Neuronal stem cell (in vitro differentiated cells): ENCODE results near the gene C9orf57.

Source experiments
- DNase-seq: peaks from one replicate; pipeline ENCODE4 v3.0.0-alpha.2; 2013; ENCODE audit warnings: low spot score
- H2AFZ ChIP-seq: one replicate; pipeline ENCODE4 v1.6.1; 2013; ENCODE audit warnings: mild to moderate bottlenecking, low read length, inconsistent platforms
- H2AK5ac ChIP-seq: 2 replicates; pipeline ENCODE4 v1.6.1; 2013; ENCODE audit warnings: low read depth, mild to moderate bottlenecking, inconsistent platforms, low read length, moderate library complexity, mixed read lengths
- H2BK120ac ChIP-seq: 2 replicates; pipeline ENCODE4 v1.6.1; 2013; ENCODE audit warnings: low read depth, mild to moderate bottlenecking, inconsistent platforms, low read length, moderate library complexity, mixed read lengths
- H2BK12ac ChIP-seq: one replicate; pipeline ENCODE4 v1.6.1; 2013; ENCODE audit warnings: low read length, inconsistent platforms
- H2BK15ac ChIP-seq: 2 replicates; pipeline ENCODE4 v1.6.1; 2013; ENCODE audit warnings: mild to moderate bottlenecking, low read length, inconsistent platforms, mixed read lengths
- H2BK5ac ChIP-seq: one replicate; pipeline ENCODE4 v1.6.1; 2013; ENCODE audit warnings: inconsistent platforms, mild to moderate bottlenecking, low read length, moderate library complexity
- H3K14ac ChIP-seq: one replicate; pipeline ENCODE4 v1.6.1; 2013; ENCODE audit warnings: low read length, inconsistent platforms
- H3K18ac ChIP-seq: 2 replicates; pipeline ENCODE4 v1.6.1; 2013; ENCODE audit warnings: low read length, inconsistent platforms
- H3K23ac ChIP-seq: 2 replicates; pipeline ENCODE4 v1.6.1; 2013; ENCODE audit warnings: low read depth, mild to moderate bottlenecking, mixed read lengths, low read length, inconsistent platforms; ENCODE audit not compliant: poor library complexity
- H3K27ac ChIP-seq: replicated peaks from 3 replicates; pipeline ENCODE4 v1.5.1; 2013; ENCODE audit warnings: low read length, inconsistent platforms
- H3K27me3 ChIP-seq, 3 experiments: 2 replicates each; pipeline ENCODE4 v1.6.1; 2013; ENCODE audit warnings: low read length in 3 of 3, mild to moderate bottlenecking in 2 of 3, inconsistent platforms in 1 of 3, low read depth in 1 of 3, mixed read lengths in 1 of 3, moderate library complexity in 1 of 3; ENCODE audit not compliant: control insufficient read depth in 3 of 3, insufficient read depth in 3 of 3
- H3K36me3 ChIP-seq, 2 donors: replicated peaks in 1 of 2; 2 replicates each; pipeline ENCODE4 v1.6.1; 2013; ENCODE audit warnings: low read length in 2 of 2; ENCODE audit not compliant: control insufficient read depth in 2 of 2, insufficient read depth in 2 of 2
- H3K4ac ChIP-seq: 2 replicates; pipeline ENCODE4 v1.6.1; 2013; ENCODE audit warnings: inconsistent platforms, mild to moderate bottlenecking, low read length, moderate library complexity
- H3K4me1 ChIP-seq, 2 donors: 1 replicate in 1 of 2; 2 replicates in 1 of 2; pipeline ENCODE4 v1.6.1; 2013; ENCODE audit warnings: low read length in 2 of 2, low read depth in 1 of 2; ENCODE audit not compliant: control insufficient read depth in 2 of 2, insufficient read depth in 1 of 2
- H3K4me2 ChIP-seq: one replicate; pipeline ENCODE4 v1.6.1; 2013; ENCODE audit warnings: mild to moderate bottlenecking, low read length, inconsistent platforms; ENCODE audit not compliant: insufficient read depth, poor library complexity, severe bottlenecking
- H3K4me3 ChIP-seq, 2 donors: 2 replicates each; pipeline ENCODE4 v1.5.1; 2013; ENCODE audit warnings: low read length in 2 of 2, mild to moderate bottlenecking in 2 of 2, inconsistent platforms in 1 of 2, moderate library complexity in 1 of 2
- H3K79me1 ChIP-seq: one replicate; pipeline ENCODE4 v1.6.1; 2013; ENCODE audit warnings: low read depth, mild to moderate bottlenecking, inconsistent platforms, low read length, moderate library complexity
- H3K9ac ChIP-seq: one replicate; pipeline ENCODE4 v1.6.1; 2013; ENCODE audit warnings: mild to moderate bottlenecking, low read depth, low read length, inconsistent platforms; ENCODE audit not compliant: poor library complexity
- H3K9me3 ChIP-seq, 2 donors: replicated peaks in 1 of 2; 2 replicates each; pipeline versions ENCODE3 to v1.6.1; 2013; ENCODE audit warnings: low read length in 2 of 2, mild to moderate bottlenecking in 2 of 2, inconsistent platforms in 1 of 2, low read depth in 1 of 2, mixed read lengths in 1 of 2, moderate library complexity in 1 of 2; ENCODE audit not compliant: control insufficient read depth in 2 of 2, insufficient read depth in 1 of 2
- H4K8ac ChIP-seq: one replicate; pipeline ENCODE4 v1.6.1; 2013; ENCODE audit warnings: low read depth, mild to moderate bottlenecking, inconsistent platforms, low read length, moderate library complexity
- H4K91ac ChIP-seq: one replicate; pipeline ENCODE4 v1.6.1; 2013; ENCODE audit warnings: low read length, low read depth, mild to moderate bottlenecking, inconsistent platforms; ENCODE audit not compliant: poor library complexity
- WGBS, 2 donors: extraction: QIAGEN DNeasy Blood & Tissue Kit; methylation state at CpG; one replicate each; pipeline ENCODE4 v1.1.7; 2013; ENCODE audit warnings: missing lambda C conversion rate in 2 of 2, mixed read lengths in 1 of 2; ENCODE audit not compliant: insufficient read length in 2 of 2, insufficient replicate concordance in 1 of 2; ENCODE audit errors: extremely low coverage in 2 of 2; 5-methylcytosine and 5-hydroxymethylcytosine counted together

Gene C9orf57

GRCh38 chr9:72052122-72052521 is 8.3 kb downstream of the C9orf57 start:
- Histone ChIP-seq H2AFZ (no peak overlapping the region), H3K4me1 (no peaks in the 10 kb centered on the region), H3K9me3 (no peaks in the 10 kb centered on the region), H3K27ac (no peak overlapping the region), H3K9ac (no peak overlapping the region), H3K4ac (no peak overlapping the region), H3K27me3 (peaks cover 0 to 4% (median 0%) of the 10 kb centered on the region in 3 experiments), H4K8ac (no peak overlapping the region), H3K4me3 (no peak overlapping the region), H3K23ac (no peak overlapping the region), H3K18ac (no peak overlapping the region), H3K79me1 (no peaks in the 10 kb centered on the region), H3K14ac (no peak overlapping the region), H3K4me2 (no peak overlapping the region), H2BK15ac (no peak overlapping the region), H2BK12ac (no peak overlapping the region), H2AK5ac (no peak overlapping the region), H2BK5ac (no peak overlapping the region), H4K91ac (no peak overlapping the region), H3K36me3 (no peaks in the 10 kb centered on the region), H2BK120ac (no peak overlapping the region)
- no peak for DNase-seq
- WGBS, 2 donors: no CpG with 5 or more reads among the region's 3 CpGs

- Histone ChIP-seq H3K9ac (no peak overlapping the region), H3K9me3 (no peaks in the 10 kb centered on the region), H4K91ac (no peak overlapping the region), H3K23ac (no peak overlapping the region), H3K4me1 (no peaks in the 10 kb centered on the region), H2BK120ac (no peak overlapping the region), H3K4ac (no peak overlapping the region), H3K4me2 (no peak overlapping the region), H3K79me1 (no peaks in the 10 kb centered on the region), H3K14ac (no peak overlapping the region), H2BK15ac (no peak overlapping the region), H2AK5ac (no peak overlapping the region), H2AFZ (no peak overlapping the region), H4K8ac (no peak overlapping the region), H3K36me3 (no peaks in the 10 kb centered on the region), H3K4me3 (no peak overlapping the region), H3K27me3 (peaks cover 0 to 4% (median 0%) of the 10 kb centered on the region in 3 experiments), H2BK5ac (no peak overlapping the region), H3K18ac (no peak overlapping the region), H3K27ac (no peak overlapping the region), H2BK12ac (no peak overlapping the region)
- no peak for DNase-seq
- WGBS, 2 donors: no CpG with 5 or more reads among the region's 10 CpGs
Observed at GRCh38 chr9:72048850-72049249, 11.6 kb downstream of the C9orf57 start.

GRCh38 chr9:72046630-72047456 is 13.6 kb downstream of the C9orf57 start:
- Histone ChIP-seq H2AFZ (no peak overlapping the region), H2BK5ac (no peak overlapping the region), H3K27me3 (no peaks in the 10 kb centered on the region), H3K18ac (no peak overlapping the region), H4K8ac (no peak overlapping the region), H3K14ac (no peak overlapping the region), H3K9ac (no peak overlapping the region), H4K91ac (no peak overlapping the region), H3K36me3 (no peaks in the 10 kb centered on the region), H3K4ac (no peak overlapping the region), H3K4me3 (no peak overlapping the region), H3K23ac (no peak overlapping the region), H3K4me1 (no peaks in the 10 kb centered on the region), H2BK120ac (no peak overlapping the region), H3K9me3 (no peaks in the 10 kb centered on the region), H3K79me1 (no peaks in the 10 kb centered on the region), H3K4me2 (no peak overlapping the region), H3K27ac (no peak overlapping the region), H2BK12ac (no peak overlapping the region), H2AK5ac (no peak overlapping the region), H2BK15ac (no peak overlapping the region)
- 75 to 86% methylated on average over 1 of the region's 8 CpGs for WGBS, 2 donors
- no peak for DNase-seq

- H3K79me1 ChIP-seq: no peaks in the 10 kb centered on the region
- no peak overlapping the region for H3K18ac ChIP-seq
- no peak overlapping the region for H2AK5ac ChIP-seq
- no peak overlapping the region for H2BK5ac ChIP-seq
- no peak overlapping the region for H2BK15ac ChIP-seq
- no peak overlapping the region for H3K4me2 ChIP-seq
- H3K27ac ChIP-seq: no peak overlapping the region
- H4K8ac ChIP-seq: no peak overlapping the region
- no peaks in the 10 kb centered on the region for H3K27me3 ChIP-seq
- no peak overlapping the region for H2AFZ ChIP-seq
- no peak overlapping the region for H3K4ac ChIP-seq
- H3K14ac ChIP-seq: no peak overlapping the region
- DNase-seq: no peak
- no peak overlapping the region for H3K4me3 ChIP-seq
- no peak overlapping the region for H2BK12ac ChIP-seq
- H2BK120ac ChIP-seq: no peak overlapping the region
- no peaks in the 10 kb centered on the region for H3K4me1 ChIP-seq
- H3K9me3 ChIP-seq: no peaks in the 10 kb centered on the region
- H3K23ac ChIP-seq: no peak overlapping the region
- no CpG with 5 or more reads among the region's 4 CpGs for WGBS, 2 donors
- no peaks in the 10 kb centered on the region for H3K36me3 ChIP-seq
- no peak overlapping the region for H3K9ac ChIP-seq
- no peak overlapping the region for H4K91ac ChIP-seq
Observed at GRCh38 chr9:72044095-72044494, 16.3 kb downstream of the C9orf57 start.
